GM06990 (cell line): ENCODE measurements around the gene ARHGDIG.
A peak's percentile ranks its signal among the peaks of the same experiment; 100 is the strongest.

Experiments used
- DNase-seq: peaks from one replicate; pipeline ENCODE4 v3.0.0-alpha.2; 2011; ENCODE audit not compliant: insufficient read length; ENCODE audit errors: extremely low read depth
- H3K27me3 ChIP-seq: replicated peaks from 2 replicates; pipeline ENCODE4 v1.6.0; 2011; ENCODE audit warnings: low read length; ENCODE audit not compliant: control insufficient read depth, insufficient read depth
- H3K36me3 ChIP-seq: 2 replicates; pipeline ENCODE4 v1.5.1; 2011; ENCODE audit warnings: low read length; ENCODE audit not compliant: control insufficient read depth, insufficient read depth
- H3K4me3 ChIP-seq: replicated peaks from 2 replicates; pipeline ENCODE4 v1.5.1; 2011; ENCODE audit warnings: low read depth, mild to moderate bottlenecking, control low read depth, low read length
- CTCF ChIP-seq: IDR thresholded peaks from 2 replicates; pipeline ENCODE4 v1.5.1; 2011; ENCODE audit warnings: low read length, control low read depth, mild to moderate bottlenecking, inconsistent platforms; ENCODE audit not compliant: insufficient read depth, poor library complexity, severe bottlenecking

ARHGDIG gene

GRCh38 chr16:317583-317982 lies 37.2 kb downstream of the ARHGDIG start:
- no peak for TF ChIP-seq CTCF
- DNase-seq: no peak
- Histone ChIP-seq H3K27me3 (no peaks in the 10 kb centered on the region), H3K36me3 (peaks cover 12% of the 10 kb centered on the region), H3K4me3 (no peak overlapping the region)

GRCh38 chr16:318628-319027 lies 38.2 kb downstream of the ARHGDIG start:
- Histone ChIP-seq H3K36me3 (peaks cover 12% of the 10 kb centered on the region), H3K4me3 (no peak overlapping the region), H3K27me3 (no peaks in the 10 kb centered on the region)
- TF ChIP-seq CTCF: peak; percentile 30
- DNase-seq: no peak

- H3K27me3 ChIP-seq: no peaks in the 10 kb centered on the region
- H3K4me3 ChIP-seq: no peak overlapping the region
- no peak for TF ChIP-seq CTCF
- peaks cover 7% of the 10 kb centered on the region for H3K36me3 ChIP-seq
- DNase-seq: no peak
Measured at GRCh38 chr16:320206-320605, 39.8 kb downstream of the ARHGDIG start.

- Histone ChIP-seq H3K36me3 (peaks cover 7% of the 10 kb centered on the region), H3K27me3 (no peaks in the 10 kb centered on the region), H3K4me3 (no peak overlapping the region)
- DNase-seq: no peak
- no peak for TF ChIP-seq CTCF
Measured at GRCh38 chr16:321532-321931, 41.1 kb downstream of the ARHGDIG start.

GRCh38 chr16:322476-323143 lies 42.2 kb downstream of the ARHGDIG start:
- H3K4me3 ChIP-seq: no peak overlapping the region
- H3K27me3 ChIP-seq: no peaks in the 10 kb centered on the region
- H3K36me3 ChIP-seq: peaks cover 5% of the 10 kb centered on the region
- no peak for TF ChIP-seq CTCF
- DNase-seq: no peak

GRCh38 chr16:324201-324450 lies 43.7 kb downstream of the ARHGDIG start:
- Histone ChIP-seq H3K27me3 (no peaks in the 10 kb centered on the region), H3K36me3 (peaks cover 2% of the 10 kb centered on the region; the same call in 1 of the 2 replicates), H3K4me3 (no peak overlapping the region)
- no peak for TF ChIP-seq CTCF
- DNase-seq: no peak
